ENCODE results near the gene PCDH1.

Gene PCDH1

GRCh38 chr5:141805874-141806595, 72.2 kb downstream of the PCDH1 start:
- DNase-seq: no peak

- no peak for DNase-seq
Measured at GRCh38 chr5:141804475-141804874, 73.7 kb downstream of the PCDH1 start.

All from stimulated activated CD8-positive, alpha-beta memory T cell treated with anti-CD3 and anti-CD28 coated beads, Interleukin-4, amount 100 ng/mL, for 48 hours (primary cell).